GM10248 (cell line): Measurements from ENCODE around the gene CCDC85C.

Source experiments
- CTCF ChIA-PET: fragments of 300-600 bp; sonication (Branson Sonifier 250); formaldehyde crosslinking; extraction: SDS; loops from one replicate; lab custom pipeline; 2021; ENCODE audit warnings: antibody characterized with exemption; lab: Yijun Ruan, JAX
- POLR2A ChIA-PET: fragments of 350-650 bp; sonication (Branson Sonifier 250); formaldehyde crosslinking; extraction: SDS; loops from one replicate; lab custom pipeline; 2020; ENCODE audit warnings: antibody characterized with exemption; lab: Yijun Ruan, JAX
- DNase-seq: peaks from one replicate; pipeline ENCODE4 v3.0.0; 2012; ENCODE audit errors: extremely low spot score
- CTCF ChIP-seq: IDR thresholded peaks from 2 replicates; pipeline ENCODE4 v1.5.1; 2012; ENCODE audit warnings: mild to moderate bottlenecking, low read depth; ENCODE audit errors: extremely low read depth, missing control alignments, control extremely low read depth

The CCDC85C gene

GRCh38 chr14:99562856-99563748 is 40.9 kb downstream of the CCDC85C start:
- DNase-seq, result no peak
- TF ChIP-seq CTCF, result no peak
- ChIA-PET CTCF (no interaction called here), POLR2A (no interaction called here)

DNA sequence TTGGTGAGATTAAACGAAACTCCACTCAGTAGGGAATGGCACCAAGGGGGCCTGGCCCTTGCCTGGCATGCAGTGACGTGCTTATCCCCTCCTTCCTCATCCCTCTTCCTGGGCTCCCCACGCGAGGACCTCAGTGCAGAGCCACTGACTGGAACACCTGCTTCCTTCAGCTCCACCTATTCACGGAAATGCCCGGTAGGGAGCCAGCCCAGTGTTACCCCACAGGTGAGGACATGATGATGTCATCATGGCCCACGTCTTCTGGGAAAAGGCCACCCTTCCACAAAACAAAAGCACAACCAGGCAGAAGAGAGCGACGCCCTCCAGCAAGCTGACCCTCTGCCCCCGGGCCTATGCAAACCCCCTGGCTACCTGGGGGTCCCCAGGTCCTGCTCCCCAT is 42.1 kb downstream of the CCDC85C start:
- TF ChIP-seq CTCF, result no peak
- POLR2A ChIA-PET, result no interaction called here
- DNase-seq, result no peak
- CTCF ChIA-PET, result no interaction called here

- TF ChIP-seq CTCF, result no peak
- POLR2A ChIA-PET, result no interaction called here
- DNase-seq, result no peak
- CTCF ChIA-PET, result no interaction called here
These were observed 42.9 kb downstream of the CCDC85C start for GRCh38 chr14:99560922-99561683.

GRCh38 chr14:99560403-99560802 is 43.6 kb downstream of the CCDC85C start:
- CTCF ChIA-PET, result no interaction called here
- POLR2A ChIA-PET, result no interaction called here
- TF ChIP-seq CTCF, result no peak
- DNase-seq, result no peak

DNA sequence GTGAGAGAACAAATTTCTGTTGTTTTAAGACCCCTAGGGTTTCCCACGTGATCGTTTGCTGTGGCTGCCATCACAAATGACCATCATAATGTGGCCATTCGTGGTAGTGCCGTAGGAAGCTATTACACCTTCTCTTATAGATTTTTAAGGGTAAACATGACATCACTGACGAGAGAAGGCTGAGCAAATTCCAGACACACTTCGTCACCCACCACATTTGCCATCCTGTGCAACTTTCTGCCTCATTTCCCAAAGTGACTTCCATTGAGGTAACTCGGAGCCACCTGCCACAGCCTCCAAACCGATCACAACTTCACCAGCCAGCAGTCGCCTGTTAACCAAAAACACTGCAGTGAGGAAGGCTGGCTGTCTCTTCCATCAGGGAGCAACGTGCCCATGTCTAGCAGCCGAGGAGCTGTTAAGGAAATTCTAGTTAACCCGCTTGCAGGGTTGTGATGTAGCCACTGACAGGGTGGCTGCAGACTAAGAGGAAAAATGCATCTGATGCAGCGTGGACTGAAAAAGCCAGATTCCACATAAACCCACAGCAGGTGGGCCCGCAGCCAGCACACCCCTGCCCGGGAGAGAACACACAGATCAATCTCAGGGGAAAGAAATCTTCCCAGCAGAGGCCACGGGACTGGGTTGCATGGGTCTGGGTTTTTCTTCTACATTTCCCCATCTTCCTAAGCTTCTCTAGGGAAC is 44.6 kb downstream of the CCDC85C start:
- CTCF ChIA-PET, result no interaction called here
- POLR2A ChIA-PET, result no interaction called here
- no peak for DNase-seq
- no peak for TF ChIP-seq CTCF

DNA sequence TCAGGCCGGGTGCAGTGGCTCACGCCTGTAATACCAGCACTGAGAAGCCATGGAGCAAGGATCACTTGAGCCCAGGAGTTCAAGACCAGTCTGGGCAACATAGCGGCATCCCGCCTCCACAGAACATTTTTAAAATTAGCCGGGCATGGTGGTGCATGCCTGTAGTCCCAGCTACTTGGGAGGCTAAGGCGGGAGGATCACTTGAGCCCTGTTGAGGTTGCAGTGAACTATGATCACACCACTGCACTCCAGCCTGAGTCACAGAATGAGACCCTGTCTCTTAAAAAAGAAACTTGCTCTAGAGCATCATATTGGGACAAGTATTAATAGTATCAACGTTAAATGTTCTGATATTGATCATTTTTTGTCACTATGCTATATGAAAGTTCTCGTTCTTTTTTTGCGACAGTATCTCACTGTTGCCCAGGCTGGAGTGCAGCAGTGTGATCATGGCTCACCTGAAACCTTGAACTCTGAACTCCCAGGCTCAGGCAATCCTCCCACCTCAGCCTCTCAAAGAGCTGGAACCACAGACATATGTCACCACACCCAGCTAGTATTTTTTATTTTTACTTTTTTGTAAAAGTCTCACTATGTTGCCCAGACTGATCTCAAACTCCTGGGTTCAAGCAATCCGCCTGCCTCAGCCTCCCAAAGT is 47.7 kb downstream of the CCDC85C start:
- POLR2A ChIA-PET, result no interaction called here
- DNase-seq, result no peak
- CTCF ChIA-PET, result no interaction called here
- no peak for TF ChIP-seq CTCF
